ENCODE results near the gene CNOT4. TPM values are rescaled to one million over a fixed set of nuclear protein-coding genes. Genes with fewer than 3 reads are reported as not detected.
"Not testable (repeated sequence)": the region's sequence is repeated elsewhere in the genome, so short reads cannot be mapped to it uniquely, and the experiment has no call there.

The CNOT4 gene
- total RNA-seq, 1 experiment from 2014 or later: 16.6 TPM

- H2AFZ ChIP-seq (ENCODE audit: low read depth, low read length, poor library complexity, severe bottlenecking); DNase-seq (ENCODE audit: low read depth, low spot score); BruUV-seq (replicated peaks); H3K9me2 ChIP-seq (ENCODE audit: insufficient read depth); H3K36me3 ChIP-seq (ENCODE audit: control insufficient read depth in 1 of 2, insufficient read depth in 2 of 2, low read length in 2 of 2); H3K4me1 ChIP-seq (ENCODE audit: control insufficient read depth in 1 of 2, insufficient read depth in 2 of 2, low read length in 2 of 2); H3K9ac ChIP-seq (ENCODE audit: low read length); ATAC-seq; H3K9me3 ChIP-seq (ENCODE audit: control insufficient read depth in 1 of 2, insufficient read depth in 1 of 2, low read depth in 1 of 2, low read length in 2 of 2); H3K4me3 ChIP-seq (replicated peaks in 1 of 2; ENCODE audit: low read depth in 1 of 2, low read length in 2 of 2); CTCF ChIA-PET; RAD21 ChIA-PET (ENCODE audit: low non-redundant PET in 1 of 2, low total read pairs in 2 of 2, uncharacterized antibody in 2 of 2, unreplicated experiment in 2 of 2); POLR2A ChIA-PET; H3K4me2 ChIP-seq (ENCODE audit: low read length); intact Hi-C loops (cut with micrococcal nuclease); H3K27me3 ChIP-seq (ENCODE audit: insufficient read depth, low read length); H4K20me1 ChIP-seq (ENCODE audit: insufficient read depth); H3K27ac ChIP-seq (ENCODE audit: low read depth, low read length): not testable (repeated sequence)
- peaks cover 61% of the 10 kb centered on the region for H3K79me2 ChIP-seq (ENCODE audit: insufficient read depth, low read length)
Observed at GRCh38 chr7:135469705-135470104, 40.2 kb downstream of the CNOT4 start.

GRCh38 chr7:135467207-135467711 is 42.6 kb downstream of the CNOT4 start:
- DNase-seq (ENCODE audit: low read depth, low spot score) (no peak), ATAC-seq (no peak)
- Histone ChIP-seq H3K4me3 (replicated peaks in 1 of 2; ENCODE audit: low read depth in 1 of 2, low read length in 2 of 2) (no peak overlapping the region), H3K9ac (ENCODE audit: low read length) (no peak overlapping the region), H3K9me2 (ENCODE audit: insufficient read depth) (no peaks in the 10 kb centered on the region), H3K9me3 (ENCODE audit: control insufficient read depth in 1 of 2, insufficient read depth in 1 of 2, low read depth in 1 of 2, low read length in 2 of 2) (no peaks in the 10 kb centered on the region), H3K27me3 (ENCODE audit: insufficient read depth, low read length) (no peaks in the 10 kb centered on the region), H4K20me1 (ENCODE audit: insufficient read depth) (no peaks in the 10 kb centered on the region), H3K4me1 (ENCODE audit: control insufficient read depth in 1 of 2, insufficient read depth in 2 of 2, low read length in 2 of 2) (no peaks in the 10 kb centered on the region), H2AFZ (ENCODE audit: low read depth, low read length, poor library complexity, severe bottlenecking) (no peak overlapping the region), H3K79me2 (ENCODE audit: insufficient read depth, low read length) (peaks cover 63% of the 10 kb centered on the region), H3K36me3 (ENCODE audit: control insufficient read depth in 1 of 2, insufficient read depth in 2 of 2, low read length in 2 of 2) (no peaks in the 10 kb centered on the region), H3K27ac (ENCODE audit: low read depth, low read length) (no peak overlapping the region), H3K4me2 (ENCODE audit: low read length) (no peak overlapping the region)
- ChIA-PET CTCF (no interaction called here), RAD21 (ENCODE audit: low non-redundant PET in 1 of 2, low total read pairs in 2 of 2, uncharacterized antibody in 2 of 2, unreplicated experiment in 2 of 2) (no interaction called here), POLR2A (no interaction called here)
- intact Hi-C loops (cut with micrococcal nuclease): no loop called here
- BruUV-seq (replicated peaks): no TSS peak
- no peak for TF ChIP-seq ELF1 (IDR thresholded peaks at IDR 0.05; ENCODE audit: borderline replicate concordance, low read depth)
- TF ChIP-seq JUND (IDR thresholded peaks at IDR 0.05): no peak
